OCI-LY1 (cell line): ENCODE results near the gene RLBP1.
"Not testable (repeated sequence)": the region's sequence is repeated elsewhere in the genome, so short reads cannot be mapped to it uniquely, and the experiment has no call there.

Experiments used
- H2AFZ ChIP-seq: fragments of 200-600 bp; sonication (generic), shearing (Covaris generic); 2 replicates; pipeline ENCODE4 v1.6.0; 2014; ENCODE audit warnings: antibody characterized with exemption, mild to moderate bottlenecking, low read length
- H3F3A ChIP-seq: fragments of 200-600 bp; sonication (generic), shearing (Covaris generic); 2 replicates; pipeline ENCODE4 v1.6.0; 2014; ENCODE audit warnings: mild to moderate bottlenecking, antibody characterized with exemption, low read length, moderate library complexity; ENCODE audit not compliant: insufficient read depth
- H3K27ac ChIP-seq: fragments of 200-600 bp; sonication (generic); 2 replicates; pipeline ENCODE4 v1.5.1; 2014; ENCODE audit warnings: low read length, mixed run types, mild to moderate bottlenecking, low read depth; ENCODE audit not compliant: poor library complexity, severe bottlenecking
- H3K27me3 ChIP-seq: fragments of 200-600 bp; sonication (generic); 2 replicates; pipeline ENCODE4 v1.6.0; 2014; ENCODE audit warnings: antibody characterized with exemption, mild to moderate bottlenecking, low read length, moderate library complexity; ENCODE audit not compliant: insufficient read depth
- H3K36me3 ChIP-seq: fragments of 200-600 bp; sonication (generic); 2 replicates; pipeline ENCODE4 v1.6.1; 2014; ENCODE audit warnings: mild to moderate bottlenecking, antibody characterized with exemption, low read length, moderate library complexity, mixed read lengths; ENCODE audit not compliant: insufficient read depth
- H3K4me1 ChIP-seq: fragments of 200-600 bp; sonication (generic); 2 replicates; pipeline ENCODE4 v1.5.1; 2014; ENCODE audit warnings: mild to moderate bottlenecking, low read length, moderate library complexity; ENCODE audit not compliant: insufficient read depth, severe bottlenecking
- H3K4me2 ChIP-seq: fragments of 200-600 bp; sonication (generic), shearing (Covaris generic); 2 replicates; pipeline ENCODE4 v1.6.1; 2014; ENCODE audit warnings: low read length
- H3K4me3 ChIP-seq: fragments of 200-600 bp; sonication (generic); 2 replicates; pipeline ENCODE4 v1.5.1; 2014; ENCODE audit warnings: low read length, low read depth, mild to moderate bottlenecking, mixed read lengths; ENCODE audit not compliant: poor library complexity, severe bottlenecking
- H3K79me2 ChIP-seq: fragments of 200-600 bp; shearing (Covaris generic); 2 replicates; pipeline ENCODE4 v1.6.1; 2016; ENCODE audit warnings: mixed run types, low read length, mixed read lengths; ENCODE audit not compliant: insufficient read depth
- H3K9ac ChIP-seq: fragments of 200-600 bp; sonication (generic), shearing (Covaris generic); 2 replicates; pipeline ENCODE4 v1.6.1; 2014; ENCODE audit warnings: mild to moderate bottlenecking, low read length, mixed read lengths
- H3K9me2 ChIP-seq: fragments of 200-600 bp; sonication (generic), shearing (Covaris generic); 2 replicates; pipeline ENCODE4 v1.6.1; 2014; ENCODE audit warnings: low read depth, mild to moderate bottlenecking, low read length, mixed read lengths
- H3K9me3 ChIP-seq: fragments of 200-600 bp; shearing (Covaris generic); 2 replicates; pipeline ENCODE4 v1.6.1; 2014; ENCODE audit warnings: low read length, mixed read lengths
- H4K20me1 ChIP-seq: fragments of 200-600 bp; sonication (generic), shearing (Covaris generic); 2 replicates; pipeline ENCODE4 v1.6.0; 2016; ENCODE audit warnings: mild to moderate bottlenecking, low read length; ENCODE audit not compliant: insufficient read depth
- CTCF ChIP-seq: fragments of 200-600 bp; sonication (generic), shearing (Covaris generic); IDR thresholded peaks from 2 replicates; pipeline ENCODE4 v1.5.1; 2017; ENCODE audit warnings: mild to moderate bottlenecking, antibody characterized with exemption, low read length, moderate library complexity, mixed read lengths
- EZH2 ChIP-seq: fragments of 200-600 bp; sonication (generic), shearing (Covaris generic); IDR thresholded peaks from 2 replicates; pipeline ENCODE4 v1.8.0; 2017; ENCODE audit warnings: borderline replicate concordance, mixed run types, mild to moderate bottlenecking, antibody characterized with exemption, low read length, moderate library complexity, mixed read lengths

The RLBP1 gene

GRCh38 chr15:89244574-89244903 lies 23.2 kb upstream of the RLBP1 start:
- Histone ChIP-seq H3K4me3 (peak overlapping the region; percentile 86), H4K20me1 (no peaks in the 10 kb centered on the region), H2AFZ (no peak overlapping the region; the same call in 1 of the 2 replicates), H3K79me2 (peaks cover 24% of the 10 kb centered on the region), H3F3A (no peaks in the 10 kb centered on the region), H3K36me3 (peaks cover 39% of the 10 kb centered on the region), H3K27me3 (peaks cover 10% of the 10 kb centered on the region), H3K27ac (peak overlapping the region; percentile 79), H3K9ac (peak overlapping the region; percentile 90), H3K4me2 (peak overlapping the region; percentile 97), H3K9me2 (no peaks in the 10 kb centered on the region), H3K4me1 (peaks cover 20% of the 10 kb centered on the region), H3K9me3 (0 out of 2 replicates have a peak, but pooled peaks cover 3% of the 10 kb centered on the region)
- TF ChIP-seq EZH2 (no peak), CTCF (no peak)

- H3K4me2 ChIP-seq: peak within 1 kb of the TSS; percentile 97
- peaks cover 14% of the 10 kb centered on the region for H3K27me3 ChIP-seq
- TF ChIP-seq EZH2 (no peak), CTCF (peak; percentile 65)
- H3K4me3 ChIP-seq: peak within 1 kb of the TSS; percentile 86
- no peaks in the 10 kb centered on the region for H3K9me3 ChIP-seq
- H2AFZ ChIP-seq: peak within 1 kb of the TSS; percentile 98
- H3K27ac ChIP-seq: peak within 1 kb of the TSS; percentile 79
- peak within 1 kb of the TSS; percentile 90 for H3K9ac ChIP-seq
- H3F3A ChIP-seq: no peaks in the 10 kb centered on the region
- H4K20me1 ChIP-seq: no peaks in the 10 kb centered on the region
- H3K9me2 ChIP-seq: no peaks in the 10 kb centered on the region
- peaks cover 24% of the 10 kb centered on the region for H3K79me2 ChIP-seq
- peaks cover 33% of the 10 kb centered on the region for H3K36me3 ChIP-seq
- H3K4me1 ChIP-seq: peaks cover 20% of the 10 kb centered on the region
Measured at GRCh38 chr15:89243691-89244573, 22.6 kb upstream of the RLBP1 start, which contains the start of gene FANCI. FANCI (plus strand) TSS chr15:89243979; CDS start chr15:89247648, 3,669 bp downstream.

- no peak overlapping the region for H3K27ac ChIP-seq
- no peaks in the 10 kb centered on the region for H3K9me3 ChIP-seq
- H4K20me1 ChIP-seq: no peaks in the 10 kb centered on the region
- peaks cover 24% of the 10 kb centered on the region for H3K79me2 ChIP-seq
- H3F3A ChIP-seq: no peaks in the 10 kb centered on the region
- H3K27me3 ChIP-seq: peaks cover 14% of the 10 kb centered on the region
- H3K4me2 ChIP-seq: peak overlapping the region; percentile 97
- peak overlapping the region; percentile 86 for H3K4me3 ChIP-seq
- peaks cover 25% of the 10 kb centered on the region for H3K36me3 ChIP-seq
- peak overlapping the region; percentile 98 for H2AFZ ChIP-seq
- H3K9me2 ChIP-seq: no peaks in the 10 kb centered on the region
- peak overlapping the region; percentile 90 for H3K9ac ChIP-seq
- TF ChIP-seq EZH2 (no peak), CTCF (no peak)
- H3K4me1 ChIP-seq: peaks cover 20% of the 10 kb centered on the region
Measured at GRCh38 chr15:89243046-89243690, 21.8 kb upstream of the RLBP1 start.

GRCh38 chr15:89239883-89240810 lies 18.8 kb upstream of the RLBP1 start:
- H3K4me3 ChIP-seq, H2AFZ ChIP-seq, H3K4me2 ChIP-seq, H3K9me2 ChIP-seq, H4K20me1 ChIP-seq, H3K9ac ChIP-seq, H3K27ac ChIP-seq, H3F3A ChIP-seq, H3K4me1 ChIP-seq, H3K9me3 ChIP-seq, H3K79me2 ChIP-seq, H3K36me3 ChIP-seq: not testable (repeated sequence)
- peaks cover 14% of the 10 kb centered on the region for H3K27me3 ChIP-seq
